ENCODE data around the gene CARNS1. TPM values are rescaled to one million over a fixed set of nuclear protein-coding genes. Genes with fewer than 3 reads are reported as not detected.

The CARNS1 gene
- polyA plus RNA-seq, 1 donor from 2014 or later, result not detected

- H3K9me2 ChIP-seq (ENCODE audit: insufficient read depth, low read length), result no peaks in the 10 kb centered on the region
- H3K9me3 ChIP-seq (ENCODE audit: low read length), result no peaks in the 10 kb centered on the region
- no peak within 1 kb of the TSS for H3K4me2 ChIP-seq (ENCODE audit: low read length)
- no peak within 1 kb of the TSS for H3K9ac ChIP-seq (ENCODE audit: low read length)
- no peaks in the 10 kb centered on the region for H3F3A ChIP-seq (ENCODE audit: insufficient read depth, low read length, poor library complexity, severe bottlenecking)
- H3K79me2 ChIP-seq (replicated peaks; ENCODE audit: insufficient read depth, low read length), result no peaks in the 10 kb centered on the region
- no peaks in the 10 kb centered on the region for H4K20me1 ChIP-seq (ENCODE audit: insufficient read depth)
- TF ChIP-seq REST (IDR thresholded peaks at IDR 0.05; ENCODE audit: borderline replicate concordance) (no peak), CTCF (IDR thresholded peaks at IDR 0.05; ENCODE audit: poor library complexity, severe bottlenecking) (no peak), EZH2 (IDR thresholded peaks at IDR 0.05; ENCODE audit: borderline replicate concordance, insufficient read depth, low read length, poor library complexity, severe bottlenecking) (no peak), RAD21 (conservative IDR thresholded peaks at IDR 0.05) (no peak), EP300 (conservative IDR thresholded peaks at IDR 0.05; ENCODE audit: poor library complexity, severe bottlenecking) (no peak), TAF1 (IDR thresholded peaks at IDR 0.05; ENCODE audit: low read depth) (no peak), MXI1 (conservative IDR thresholded peaks at IDR 0.05; ENCODE audit: poor library complexity, severe bottlenecking) (no peak), SMC3 (conservative IDR thresholded peaks at IDR 0.05; ENCODE audit: poor library complexity) (no peak), POLR2AphosphoS5 (IDR thresholded peaks at IDR 0.05) (no peak)
- no peak within 1 kb of the TSS for H3K27ac ChIP-seq (ENCODE audit: low read length)
- H3K4me3 ChIP-seq (ENCODE audit: low read length), result no peak within 1 kb of the TSS
- H3K36me3 ChIP-seq (ENCODE audit: insufficient read depth, low read length), result no peaks in the 10 kb centered on the region
- no peaks in the 10 kb centered on the region for H3K27me3 ChIP-seq (ENCODE audit: insufficient read depth, low read depth, low read length)
- H2AFZ ChIP-seq (ENCODE audit: low read depth, low read length), result no peak within 1 kb of the TSS
These were observed 39.6 kb downstream of the CARNS1 start, which contains the start of gene CABP4 for GRCh38 chr11:67455054-67455453. Gene CABP4 (plus strand): TSS chr11:67455354. CDS start chr11:67455424, 70 bp downstream.

- Histone ChIP-seq H3F3A (ENCODE audit: insufficient read depth, low read length, poor library complexity, severe bottlenecking) (no peaks in the 10 kb centered on the region), H3K9me3 (ENCODE audit: low read length) (no peaks in the 10 kb centered on the region)
- TF ChIP-seq TAF1 (IDR thresholded peaks at IDR 0.05; ENCODE audit: low read depth) (no peak), RAD21 (conservative IDR thresholded peaks at IDR 0.05) (no peak), EZH2 (IDR thresholded peaks at IDR 0.05; ENCODE audit: borderline replicate concordance, insufficient read depth, low read length, poor library complexity, severe bottlenecking) (no peak), MXI1 (conservative IDR thresholded peaks at IDR 0.05; ENCODE audit: poor library complexity, severe bottlenecking) (no peak), POLR2AphosphoS5 (IDR thresholded peaks at IDR 0.05) (no peak), EP300 (conservative IDR thresholded peaks at IDR 0.05; ENCODE audit: poor library complexity, severe bottlenecking) (no peak), SMC3 (conservative IDR thresholded peaks at IDR 0.05; ENCODE audit: poor library complexity) (no peak), REST (IDR thresholded peaks at IDR 0.05; ENCODE audit: borderline replicate concordance) (no peak), CTCF (IDR thresholded peaks at IDR 0.05; ENCODE audit: poor library complexity, severe bottlenecking) (no peak)
These were observed 40.7 kb downstream of the CARNS1 start for GRCh38 chr11:67456068-67456705.

More at GRCh38 chr11:67456068-67456705, 40.7 kb downstream of the CARNS1 start:
- Histone ChIP-seq H3K9ac (ENCODE audit: low read length) (no peak overlapping the region), H3K27ac (ENCODE audit: low read length) (no peak overlapping the region), H4K20me1 (ENCODE audit: insufficient read depth) (no peaks in the 10 kb centered on the region), H3K27me3 (ENCODE audit: insufficient read depth, low read depth, low read length) (no peaks in the 10 kb centered on the region), H3K79me2 (replicated peaks; ENCODE audit: insufficient read depth, low read length) (no peaks in the 10 kb centered on the region), H3K4me2 (ENCODE audit: low read length) (no peak overlapping the region), H3K4me3 (ENCODE audit: low read length) (no peak overlapping the region), H2AFZ (ENCODE audit: low read depth, low read length) (no peak overlapping the region), H3K36me3 (ENCODE audit: insufficient read depth, low read length) (no peaks in the 10 kb centered on the region), H3K9me2 (ENCODE audit: insufficient read depth, low read length) (no peaks in the 10 kb centered on the region)

Measured in neural cell (in vitro differentiated cells).